Calu3 (cell line): ENCODE data around the gene PROM2. TPM values are rescaled to one million over a fixed set of nuclear protein-coding genes. Genes with fewer than 3 reads are reported as not detected.
"Not testable (repeated sequence)": the region's sequence is repeated elsewhere in the genome, so short reads cannot be mapped to it uniquely, and the experiment has no call there.

Source experiments
- BruUV-seq: library from RNA; stranded (reverse); fragments of 400-500 nt; replicated peaks from 2 replicates; lab custom pipeline; 2021; lab: Mats Ljungman, UMichigan
- CTCF ChIA-PET: fragments of 300-600 bp; sonication (Branson Sonifier 250); formaldehyde crosslinking; loops from one replicate; lab custom pipeline; 2022; ENCODE audit warnings: antibody characterized with exemption; lab: Charles Lee
- DNase-seq: peaks from one replicate; pipeline ENCODE4 v3.0.0; 2022
- H3K27ac Mint-ChIP-seq: one replicate; pipeline ENCODE4 v1.8.0; 2022; ENCODE audit warnings: mixed read lengths; ENCODE audit not compliant: unreplicated experiment
- H3K27me3 Mint-ChIP-seq: one replicate; pipeline ENCODE4 v1.8.0; 2022; ENCODE audit warnings: mixed read lengths; ENCODE audit not compliant: unreplicated experiment
- H3K36me3 Mint-ChIP-seq: one replicate; pipeline ENCODE4 v1.8.0; 2022; ENCODE audit warnings: mild to moderate bottlenecking, moderate library complexity, mixed read lengths; ENCODE audit not compliant: insufficient read depth, unreplicated experiment
- H3K4me1 Mint-ChIP-seq: one replicate; pipeline ENCODE4 v1.8.0; 2022; ENCODE audit warnings: mild to moderate bottlenecking, low read depth, mixed read lengths; ENCODE audit not compliant: unreplicated experiment
- H3K4me3 Mint-ChIP-seq: one replicate; pipeline ENCODE4 v1.8.0; 2022; ENCODE audit warnings: mild to moderate bottlenecking, low read depth, moderate library complexity, mixed read lengths; ENCODE audit not compliant: unreplicated experiment
- H3K9me3 Mint-ChIP-seq: one replicate; pipeline ENCODE4 v1.8.0; 2022; ENCODE audit warnings: low read depth, mixed read lengths; ENCODE audit not compliant: unreplicated experiment
- CTCF ChIP-seq: fragments of 200-600 bp; IDR thresholded peaks from one replicate; pipeline ENCODE4 v1.8.0; 2022; ENCODE audit warnings: antibody characterized with exemption; ENCODE audit not compliant: unreplicated experiment
- intact Hi-C: fragments of 100-400 bp; cut with micrococcal nuclease; formaldehyde crosslinking; loops from one replicate; pipeline ENCODE4 v1.10.0; 2022; ENCODE audit not compliant: unreplicated experiment
- total RNA-seq: library from RNA; stranded (reverse); gene quantifications from 2 replicates; pipeline ENCODE4 v1.2.3, GENCODE V29; 2022

The PROM2 gene
- total RNA-seq, 1 experiment from 2014 or later: 24.7 TPM

GRCh38 chr2:95269036-95269680 lies 5.1 kb upstream of the PROM2 start:
- intact Hi-C loops: no loop called here
- CTCF ChIA-PET: no interaction called here
- peaks cover 2% of the 10 kb centered on the region for H3K9me3 Mint-ChIP-seq
- peaks cover 33% of the 10 kb centered on the region for H3K27me3 Mint-ChIP-seq
- no peak overlapping the region for H3K27ac Mint-ChIP-seq
- TF ChIP-seq CTCF: no peak
- H3K36me3 Mint-ChIP-seq: peaks cover 2% of the 10 kb centered on the region
- no TSS peak for BruUV-seq
- DNase-seq: no peak
- no peaks in the 10 kb centered on the region for H3K4me1 Mint-ChIP-seq
- no peak overlapping the region for H3K4me3 Mint-ChIP-seq

- intact Hi-C loops: loop anchor here (5.0 kb wide), 1 partner anchor 48 kb away; no protein-coding TSS in a partner anchor
- CTCF ChIA-PET, DNase-seq, H3K9me3 Mint-ChIP-seq, H3K4me1 Mint-ChIP-seq, H3K36me3 Mint-ChIP-seq, BruUV-seq, H3K4me3 Mint-ChIP-seq, H3K27ac Mint-ChIP-seq: not testable (repeated sequence)
- peaks cover 27% of the 10 kb centered on the region for H3K27me3 Mint-ChIP-seq
These were observed 4.5 kb upstream of the PROM2 start for GRCh38 chr2:95269745-95270144.

- Mint-ChIP-seq H3K36me3 (peaks cover 9% of the 10 kb centered on the region), H3K4me1 (peaks cover 8% of the 10 kb centered on the region), H3K9me3 (peaks cover 2% of the 10 kb centered on the region), H3K27ac (no peak overlapping the region), H3K4me3 (no peak overlapping the region), H3K27me3 (peaks cover 19% of the 10 kb centered on the region)
- intact Hi-C loops: loop anchor here (5.0 kb wide), 1 partner anchor 47 kb away; no protein-coding TSS in a partner anchor
- CTCF ChIA-PET: no interaction called here
- BruUV-seq: no TSS peak
- no peak for TF ChIP-seq CTCF
- DNase-seq: no peak
These were observed 3.6 kb upstream of the PROM2 start for GRCh38 chr2:95270541-95271081.

- H3K9me3 Mint-ChIP-seq: peaks cover 2% of the 10 kb centered on the region
- peaks cover 10% of the 10 kb centered on the region for H3K27me3 Mint-ChIP-seq
- peaks cover 9% of the 10 kb centered on the region for H3K36me3 Mint-ChIP-seq
- no peak overlapping the region for H3K4me3 Mint-ChIP-seq
- CTCF ChIA-PET: no interaction called here
- H3K27ac Mint-ChIP-seq: no peak overlapping the region
- no peak for DNase-seq
- peaks cover 15% of the 10 kb centered on the region for H3K4me1 Mint-ChIP-seq
- BruUV-seq: no TSS peak
- TF ChIP-seq CTCF: no peak
- intact Hi-C loops: loop anchor here (5.0 kb wide), 1 partner anchor 46 kb away; no protein-coding TSS in a partner anchor
These were observed 2.8 kb upstream of the PROM2 start for GRCh38 chr2:95271381-95271971.
